HG03045 (cell line): ENCODE measurements around the gene TNFSF11.

Source experiments
- ATAC-seq: cut with Tn5 transposase; IDR thresholded peaks from one replicate; pipeline ENCODE4 v1.9.1; 2021; ENCODE audit warnings: mild to moderate bottlenecking, moderate library complexity; ENCODE audit not compliant: unreplicated experiment

Gene TNFSF11, protein sequence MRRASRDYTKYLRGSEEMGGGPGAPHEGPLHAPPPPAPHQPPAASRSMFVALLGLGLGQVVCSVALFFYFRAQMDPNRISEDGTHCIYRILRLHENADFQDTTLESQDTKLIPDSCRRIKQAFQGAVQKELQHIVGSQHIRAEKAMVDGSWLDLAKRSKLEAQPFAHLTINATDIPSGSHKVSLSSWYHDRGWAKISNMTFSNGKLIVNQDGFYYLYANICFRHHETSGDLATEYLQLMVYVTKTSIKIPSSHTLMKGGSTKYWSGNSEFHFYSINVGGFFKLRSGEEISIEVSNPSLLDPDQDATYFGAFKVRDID

DNA sequence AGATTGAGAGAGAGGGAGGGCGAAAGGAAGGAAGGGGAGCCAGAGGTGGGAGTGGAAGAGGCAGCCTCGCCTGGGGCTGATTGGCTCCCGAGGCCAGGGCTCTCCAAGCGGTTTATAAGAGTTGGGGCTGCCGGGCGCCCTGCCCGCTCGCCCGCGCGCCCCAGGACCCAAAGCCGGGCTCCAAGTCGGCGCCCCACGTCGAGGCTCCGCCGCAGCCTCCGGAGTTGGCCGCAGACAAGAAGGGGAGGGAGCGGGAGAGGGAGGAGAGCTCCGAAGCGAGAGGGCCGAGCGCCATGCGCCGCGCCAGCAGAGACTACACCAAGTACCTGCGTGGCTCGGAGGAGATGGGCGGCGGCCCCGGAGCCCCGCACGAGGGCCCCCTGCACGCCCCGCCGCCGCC is at the start of gene TNFSF11:
Gene TNFSF11 (plus strand): TSS at position 142 of the 400 bp plus-strand sequence. CDS start 152 bp downstream, at position 294.
- peak; percentile 29 for ATAC-seq

DNA sequence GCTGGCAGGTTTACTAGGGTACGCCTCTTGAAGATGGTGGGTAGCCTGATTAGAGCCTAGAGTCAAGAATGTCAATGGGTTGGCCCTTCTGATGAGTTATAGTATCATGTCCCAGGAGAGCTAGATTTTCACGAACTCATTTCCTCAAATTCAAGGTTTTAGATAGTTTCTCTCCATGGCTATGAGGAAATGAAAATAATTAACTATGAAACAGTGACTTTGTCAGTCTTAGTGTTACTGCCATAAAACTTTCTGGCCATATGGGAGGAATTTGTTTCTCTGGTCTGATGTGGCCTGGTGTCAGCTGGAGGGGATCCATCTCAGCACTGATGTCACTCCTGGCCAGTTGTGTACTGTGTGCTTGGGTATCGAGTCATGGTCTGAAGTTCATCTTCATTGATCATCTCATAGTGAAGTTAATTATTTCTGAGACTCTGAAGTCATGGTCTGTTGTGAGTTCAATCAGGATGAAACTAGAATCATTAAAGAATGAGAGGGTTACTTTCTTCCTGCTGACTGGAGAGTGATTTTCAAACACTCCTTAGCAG is 49.4 kb upstream of the TNFSF11 start:
- ATAC-seq: no peak

DNA sequence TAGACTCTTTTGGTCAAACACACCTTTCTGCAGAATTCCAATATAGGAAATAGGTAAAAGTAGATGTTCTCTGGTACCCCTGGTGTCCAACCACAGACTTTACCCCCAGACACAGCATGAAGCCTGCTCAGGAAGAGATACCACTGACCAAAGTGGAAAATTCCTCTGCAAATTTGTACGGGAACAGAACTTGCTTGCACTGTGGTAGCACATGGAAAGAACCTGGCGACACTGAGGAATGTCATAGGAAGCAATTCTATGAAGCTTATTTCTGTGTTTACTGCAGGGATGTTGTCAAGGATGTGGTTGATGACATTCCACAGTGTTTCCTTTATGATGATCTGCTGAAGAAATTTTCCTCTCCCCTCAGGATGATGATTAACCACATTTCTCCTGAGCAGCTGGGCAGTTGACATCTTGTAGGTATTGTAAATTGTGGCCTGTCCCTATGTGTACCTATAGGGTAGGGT is 48.9 kb upstream of the TNFSF11 start:
- ATAC-seq: no peak

DNA sequence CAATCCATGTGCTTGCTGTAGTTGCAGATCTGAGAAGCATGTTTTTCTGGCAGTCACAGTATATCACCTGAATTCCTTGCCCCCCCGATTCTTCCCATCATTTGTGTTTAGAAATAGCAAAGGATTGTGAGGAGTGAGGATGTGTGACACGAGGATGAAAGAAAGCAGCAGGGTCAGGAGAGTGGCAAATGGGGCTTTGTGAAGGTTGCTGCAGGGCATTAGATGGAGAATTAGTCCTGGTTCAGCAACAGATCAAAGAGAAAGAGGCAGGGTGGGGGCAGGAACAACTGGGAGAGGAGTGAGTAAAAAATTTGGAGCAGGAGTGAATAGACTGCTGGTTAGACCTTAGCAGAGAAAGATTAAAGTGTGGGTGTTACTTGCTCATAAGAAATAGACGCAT is 47.7 kb upstream of the TNFSF11 start:
- no peak for ATAC-seq

DNA sequence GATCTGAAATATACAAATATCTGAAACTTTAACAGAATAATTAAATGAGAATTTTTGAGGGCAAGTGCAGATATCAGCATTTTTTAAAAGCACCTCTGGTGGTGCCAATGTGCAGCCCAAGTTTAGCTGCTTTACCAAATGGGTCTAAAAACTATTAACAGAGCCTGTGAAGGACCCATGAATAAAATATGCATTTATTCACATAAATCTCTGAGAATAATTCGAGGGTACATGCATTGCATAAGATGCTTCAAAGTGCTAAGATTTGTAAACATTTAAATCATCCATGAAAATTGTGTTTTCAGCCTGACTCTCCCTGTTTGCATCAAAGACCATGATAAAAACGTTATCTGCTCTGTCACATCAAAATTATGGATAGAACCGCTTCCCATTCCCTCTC is 47.1 kb upstream of the TNFSF11 start:
- no peak for ATAC-seq

DNA sequence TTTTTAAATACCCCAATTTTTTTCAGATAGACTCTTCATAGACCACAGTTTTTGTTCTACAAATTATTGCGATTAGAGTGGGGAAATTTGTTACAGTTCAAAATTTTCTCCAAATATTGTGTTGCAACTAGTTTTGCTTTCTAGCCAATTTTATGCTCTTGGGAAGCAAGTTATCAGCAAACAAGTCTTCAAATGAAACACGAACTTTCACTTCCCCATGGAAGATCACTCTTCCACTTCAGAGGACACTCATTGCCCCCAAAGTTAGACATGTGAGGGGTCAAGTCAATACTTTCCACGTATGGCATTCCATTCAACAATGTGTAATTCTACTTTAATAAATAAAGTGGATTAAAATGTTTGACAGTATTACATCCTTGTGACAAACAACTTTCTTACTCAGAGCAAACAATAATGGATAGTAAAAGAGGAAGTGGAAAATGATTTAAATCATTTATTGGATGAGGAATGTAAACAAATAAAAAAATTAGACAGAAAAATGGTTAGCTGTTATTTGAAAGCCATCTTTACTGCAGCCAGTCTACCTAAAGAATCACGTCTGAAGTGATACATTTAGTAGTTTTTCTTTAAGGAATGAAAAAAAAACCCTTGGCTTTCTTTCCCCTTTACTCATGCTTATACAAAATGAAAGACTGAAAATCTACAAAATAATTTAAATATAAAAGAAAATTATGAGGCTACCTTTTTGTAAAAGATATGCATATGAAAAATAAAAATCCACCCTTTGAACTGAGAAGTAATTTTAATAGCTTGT is 41.2 kb upstream of the TNFSF11 start:
- ATAC-seq: no peak

DNA sequence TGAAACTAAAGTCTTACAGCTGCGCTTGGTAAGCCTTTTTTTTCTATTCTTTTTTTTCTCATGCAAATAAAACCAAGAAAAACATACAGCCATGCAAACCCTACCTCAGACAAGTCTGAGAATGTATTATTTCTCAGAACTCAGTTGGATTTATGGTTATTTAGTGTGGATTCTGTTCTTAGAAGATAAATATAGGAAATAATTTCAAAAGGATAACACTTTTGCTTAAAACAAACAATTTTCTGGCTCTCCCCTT is 40.7 kb upstream of the TNFSF11 start:
- no peak for ATAC-seq

DNA sequence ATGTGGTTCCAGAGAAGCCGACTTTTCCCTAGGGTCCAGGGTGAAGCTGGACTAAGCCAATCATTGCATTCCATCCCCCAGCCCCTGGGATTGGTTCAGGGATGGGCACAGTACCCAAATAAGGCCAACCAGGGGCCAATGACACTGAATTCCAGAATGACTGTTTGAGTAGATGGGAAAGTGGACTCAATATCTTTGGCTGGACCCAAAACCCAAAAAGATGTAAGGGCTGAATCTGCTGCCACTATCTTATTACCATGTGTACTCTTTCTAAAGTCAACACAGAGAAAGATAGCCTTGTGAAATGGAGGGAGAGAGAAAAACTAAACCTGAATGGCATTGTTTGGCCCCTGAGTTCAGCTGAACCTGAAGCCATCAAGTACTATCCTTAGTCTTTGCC is 39.2 kb upstream of the TNFSF11 start:
- ATAC-seq: no peak

DNA sequence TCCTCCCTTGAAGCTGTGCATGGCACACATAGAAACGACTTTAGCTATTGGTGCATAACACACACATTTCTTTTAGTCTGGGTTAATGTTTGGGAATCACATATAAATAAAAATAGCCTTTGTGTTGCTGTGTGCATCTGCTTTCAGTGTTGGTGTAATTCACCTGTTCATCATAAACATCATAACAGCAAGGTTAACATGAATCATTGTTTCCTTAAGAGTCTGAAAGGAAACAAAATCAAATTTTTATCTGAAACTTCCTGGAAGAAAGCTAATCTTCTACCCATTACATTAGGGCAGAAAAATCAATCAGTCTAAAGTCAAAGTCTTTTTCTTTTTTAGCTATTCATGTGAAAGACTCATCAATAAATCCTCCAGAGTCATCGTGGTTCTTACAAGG is 35.0 kb upstream of the TNFSF11 start:
- ATAC-seq: no peak

DNA sequence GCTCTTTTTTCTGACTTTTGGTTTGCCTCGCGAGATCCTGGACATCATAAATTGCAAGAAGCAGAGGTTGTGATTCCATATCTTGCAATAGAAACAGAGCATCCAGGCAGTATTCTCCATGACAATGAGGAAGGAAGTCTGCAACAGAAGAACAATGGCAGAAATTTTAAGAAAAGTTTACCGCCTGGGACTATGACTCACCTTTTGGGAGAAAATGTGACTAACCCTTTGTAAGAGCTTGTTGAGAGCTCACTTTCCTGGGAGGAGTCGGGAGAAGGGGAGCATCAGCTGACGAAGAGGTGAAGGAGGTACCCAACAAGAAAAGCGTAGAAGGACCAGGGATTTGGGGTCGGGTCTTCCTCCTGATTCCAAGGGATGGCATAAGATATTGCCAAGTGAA is 34.3 kb upstream of the TNFSF11 start:
- ATAC-seq: no peak

DNA sequence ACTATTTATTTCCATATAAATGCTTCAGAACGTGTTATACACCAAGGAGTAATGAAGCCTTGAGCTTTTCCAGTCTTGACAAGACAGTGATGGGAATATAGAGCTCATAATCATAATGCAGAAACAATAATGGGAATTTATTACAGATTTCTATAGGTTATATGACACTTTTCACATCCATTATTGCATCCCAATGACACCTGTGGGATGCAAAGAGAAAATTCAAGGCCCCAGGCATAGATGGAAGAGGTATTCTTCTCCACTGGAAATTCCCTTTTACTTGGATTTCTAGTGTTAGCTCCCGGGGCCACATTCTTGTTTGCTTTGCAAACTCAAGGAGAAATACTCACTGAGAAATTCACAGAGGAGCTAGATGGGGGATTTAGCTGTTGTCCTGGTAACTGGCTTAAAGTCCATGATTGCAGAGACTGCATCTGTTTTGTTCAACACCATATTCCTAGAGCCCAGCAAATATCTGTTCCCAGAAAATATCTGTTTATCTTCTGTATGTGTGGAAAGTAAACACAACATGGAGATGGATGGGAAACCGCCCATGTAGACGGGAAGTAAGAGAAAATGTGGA is 30.6 kb upstream of the TNFSF11 start:
- ATAC-seq: no peak

DNA sequence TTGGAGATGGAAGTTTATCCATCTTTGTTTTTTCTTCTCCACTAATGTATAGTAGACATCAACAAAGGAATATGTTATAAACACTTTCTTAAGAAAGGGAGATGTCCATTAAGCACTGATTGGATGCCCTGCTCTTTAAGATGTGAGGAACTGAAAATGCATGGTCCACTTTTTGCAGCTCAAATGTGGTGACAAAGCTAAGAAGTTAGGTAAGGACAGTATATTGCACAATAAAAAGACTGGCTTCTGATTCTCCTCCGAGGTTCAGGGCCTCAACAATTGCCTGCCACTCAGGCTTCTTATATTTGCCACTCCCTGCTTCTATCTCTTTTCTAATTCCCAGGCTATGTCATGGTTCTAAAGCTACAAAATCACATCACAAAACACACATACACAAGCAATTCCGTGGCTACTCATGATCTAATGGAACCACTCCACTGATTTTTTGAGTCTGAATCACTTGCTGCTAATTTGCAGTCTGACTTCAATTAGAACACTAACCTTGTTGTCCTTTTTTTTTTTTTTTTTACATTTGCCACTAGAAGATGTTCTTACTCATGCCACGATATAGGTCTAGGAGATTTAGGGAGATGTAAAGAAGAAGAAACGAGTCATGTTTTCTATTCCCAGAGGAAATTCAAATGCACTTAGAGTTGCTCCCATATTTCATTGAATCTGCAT is 29.6 kb upstream of the TNFSF11 start:
- ATAC-seq: no peak

DNA sequence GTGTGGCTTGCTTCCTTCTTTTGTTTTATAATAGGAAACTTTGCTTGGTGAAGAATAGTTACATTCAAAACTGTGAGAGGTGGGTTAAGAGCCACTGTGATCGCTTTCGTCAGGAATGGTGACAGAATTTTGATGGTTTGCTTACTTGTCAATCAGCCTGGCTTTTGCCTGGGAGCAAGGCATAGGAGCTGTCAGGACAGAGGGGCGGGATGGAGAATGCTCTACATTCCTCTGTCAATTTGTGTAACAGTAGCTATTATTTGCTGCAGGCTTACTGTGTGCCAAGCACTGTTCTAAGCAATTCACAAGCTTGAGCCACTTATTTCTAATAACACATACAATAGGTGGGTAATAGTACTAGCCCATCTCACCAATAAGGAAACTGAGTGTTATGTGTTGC is 28.1 kb upstream of the TNFSF11 start:
- ATAC-seq: no peak

DNA sequence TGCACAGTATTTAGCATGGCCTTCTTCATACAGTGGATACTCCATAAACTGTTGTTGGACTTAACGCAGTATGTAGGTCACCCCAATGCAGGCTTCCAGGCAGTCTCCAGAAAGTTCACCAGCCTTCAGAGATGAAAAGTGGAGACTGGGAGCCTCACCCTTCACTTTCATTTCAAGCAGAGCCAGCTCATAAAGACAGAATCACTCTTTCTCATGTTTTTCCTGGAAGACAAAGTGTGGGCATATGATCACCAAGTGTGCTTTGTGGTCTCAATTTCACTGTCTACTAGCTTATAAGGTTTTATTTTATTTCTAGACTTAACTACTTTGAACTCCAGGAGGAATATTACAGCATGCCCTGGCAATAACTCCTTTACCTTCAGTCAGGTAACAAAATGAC is 26.3 kb upstream of the TNFSF11 start:
- no peak for ATAC-seq

DNA sequence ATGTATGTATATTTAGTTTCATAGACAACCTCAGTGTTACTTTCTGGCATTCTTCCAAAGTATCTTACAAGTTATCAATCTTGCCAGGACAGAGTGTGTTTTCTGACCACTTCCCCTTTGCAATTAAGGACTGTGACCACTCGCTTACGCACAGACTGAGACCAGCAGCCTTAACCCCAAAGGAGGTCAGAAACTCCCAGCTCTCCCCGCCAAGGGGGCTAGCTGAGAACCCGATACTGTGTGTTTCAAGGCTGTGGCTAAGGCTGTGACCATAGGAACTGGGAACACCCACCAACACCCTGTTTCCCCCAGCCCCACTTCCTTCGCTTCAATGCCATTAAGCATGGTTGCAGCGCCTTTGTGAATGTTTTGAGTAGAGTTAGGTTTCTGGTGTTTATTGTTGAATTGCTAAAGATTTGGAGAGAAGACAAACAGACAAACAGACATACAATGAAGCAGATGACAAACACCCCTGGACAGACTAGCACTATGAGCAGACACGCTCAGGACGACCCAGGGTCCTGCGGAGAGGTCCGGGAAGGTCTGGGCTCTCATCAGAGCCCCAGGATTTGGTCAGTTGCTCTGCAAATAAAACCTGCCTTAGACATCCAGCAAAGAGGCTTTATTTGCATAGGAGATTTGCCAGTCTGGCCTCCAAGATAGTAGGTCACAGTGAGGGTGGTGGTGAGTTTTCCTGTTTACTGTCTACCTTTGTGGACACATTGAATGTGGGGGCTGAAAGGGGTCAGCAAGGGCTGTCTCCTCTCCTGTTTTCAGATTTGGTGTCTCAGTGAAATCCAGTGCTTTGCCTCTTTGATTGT is 25.0 kb upstream of the TNFSF11 start:
- ATAC-seq: peak; percentile 92

DNA sequence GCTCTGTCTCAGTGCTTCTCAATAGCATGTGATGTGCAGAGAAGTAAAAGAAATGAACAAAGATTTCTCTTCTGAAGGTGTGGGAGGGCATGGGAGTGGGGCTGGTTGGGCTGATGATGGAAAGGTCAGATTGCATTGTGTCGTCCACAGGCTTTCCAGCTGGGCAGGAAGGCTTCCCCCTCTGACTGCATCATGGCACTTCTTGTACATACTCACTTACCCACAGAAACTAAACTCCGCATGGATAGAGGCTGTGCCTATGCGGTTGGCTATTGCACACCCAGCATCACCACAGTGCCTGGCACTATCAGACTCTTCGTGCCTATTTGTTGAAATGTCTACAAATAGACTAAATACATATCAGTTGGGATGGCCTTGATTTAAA is 24.4 kb upstream of the TNFSF11 start:
- peak; percentile 9 for ATAC-seq

DNA sequence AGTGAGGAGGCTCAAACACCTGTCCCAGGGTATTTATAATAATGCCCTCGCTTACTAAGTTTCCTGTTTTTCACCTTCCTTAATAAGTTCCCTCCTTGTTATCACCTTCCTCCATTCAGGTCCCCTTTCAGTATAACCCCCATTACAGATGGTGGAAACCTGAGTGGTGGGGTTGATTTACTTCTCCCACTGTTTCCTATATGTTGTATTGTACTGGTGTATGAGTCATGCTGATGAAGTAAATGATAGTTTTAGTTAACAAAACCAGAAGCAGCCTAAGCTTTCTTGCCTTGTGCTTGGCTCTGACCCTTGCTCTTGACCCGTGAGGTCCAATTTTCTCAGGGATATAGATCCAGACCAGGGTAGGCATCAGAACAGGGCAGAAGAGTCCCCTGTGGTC is 22.3 kb upstream of the TNFSF11 start:
- no peak for ATAC-seq

DNA sequence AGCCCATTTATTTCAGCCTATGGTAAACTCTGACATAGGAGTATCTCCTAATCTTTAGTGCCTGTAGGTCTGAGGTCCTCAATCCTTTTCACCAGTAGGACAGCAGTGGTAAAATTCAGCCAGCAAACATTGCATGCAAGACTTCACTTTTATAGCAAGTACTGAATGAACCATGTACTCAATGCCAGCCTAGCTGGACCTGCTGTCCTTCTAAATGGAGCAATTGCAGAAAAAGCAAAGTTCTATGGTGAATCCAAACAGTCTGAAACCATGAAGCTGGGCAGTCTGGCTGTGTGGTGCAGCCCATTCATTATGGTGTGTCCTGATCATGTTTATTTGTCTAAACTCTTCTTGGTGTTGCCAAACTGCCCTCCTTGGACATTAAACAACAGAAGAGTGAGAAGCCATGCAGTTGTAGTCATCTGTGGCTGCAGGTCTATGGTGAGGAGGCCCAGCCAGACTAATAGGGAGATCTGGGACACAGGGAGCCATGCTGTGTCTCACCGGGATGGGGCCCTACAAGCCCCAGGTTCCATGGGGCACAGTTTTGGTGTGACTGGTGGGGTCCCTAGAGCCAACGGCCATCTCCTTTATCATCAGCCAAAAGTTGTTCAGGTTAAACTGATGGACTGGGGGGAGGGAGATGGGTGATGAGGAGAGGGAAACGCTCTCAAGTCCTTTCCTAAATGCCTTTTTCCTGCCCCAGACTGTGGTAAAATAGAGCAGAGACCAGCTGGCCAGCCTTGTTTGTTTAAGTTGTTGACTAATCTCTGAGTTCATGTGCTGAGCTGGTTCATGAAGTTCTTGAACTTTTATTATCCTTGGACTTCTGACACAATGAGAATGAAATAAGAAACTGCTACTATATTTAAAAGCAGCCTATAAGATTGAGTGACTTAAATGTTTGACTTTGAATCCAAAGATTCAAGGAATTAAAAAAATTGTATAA is 20.6 kb upstream of the TNFSF11 start:
- ATAC-seq: no peak

DNA sequence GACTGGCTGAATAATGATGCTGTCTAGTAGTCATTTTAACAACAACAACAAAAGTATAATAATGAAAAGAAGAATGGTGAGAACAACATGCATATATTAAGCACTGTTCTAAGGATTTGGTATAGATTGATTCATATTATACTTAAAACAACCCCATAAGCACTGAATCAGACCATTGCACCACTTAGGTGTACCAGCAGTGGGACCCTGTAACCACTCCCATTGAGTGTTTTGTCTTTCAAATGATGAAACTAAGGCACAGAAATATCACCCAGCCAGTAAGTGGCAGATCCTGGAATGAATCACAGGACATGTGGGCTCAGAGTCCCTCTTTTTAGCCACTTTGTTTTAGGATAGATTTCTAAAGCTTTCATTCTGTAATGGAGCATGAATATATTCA is 14.9 kb upstream of the TNFSF11 start:
- no peak for ATAC-seq
